Esophagus (tissue), 2 donors: ENCODE results near the gene KRTAP12-1. TPM values are rescaled to one million over a fixed set of nuclear protein-coding genes. Genes with fewer than 3 reads are reported as not detected.
A peak's percentile ranks its signal among the peaks of the same experiment; 100 is the strongest.

ENCODE experiments used
- H3K27ac ChIP-seq, 2 donors: one replicate each; pipeline ENCODE4 v1.5.1; 2013; ENCODE audit warnings: low read depth in 2 of 2, mild to moderate bottlenecking in 2 of 2, inconsistent platforms in 1 of 2, low read length in 1 of 2, moderate library complexity in 1 of 2
- H3K27me3 ChIP-seq, 2 donors: one replicate each; pipeline ENCODE4 v1.6.1; 2013; ENCODE audit warnings: low read length in 2 of 2, control low read depth in 1 of 2, mild to moderate bottlenecking in 1 of 2; ENCODE audit not compliant: insufficient read depth in 2 of 2, control insufficient read depth in 1 of 2
- H3K36me3 ChIP-seq, 2 donors: one replicate each; pipeline ENCODE4 v1.6.1; 2013; ENCODE audit warnings: low read length in 1 of 2; ENCODE audit not compliant: control insufficient read depth in 2 of 2, insufficient read depth in 2 of 2
- H3K4me1 ChIP-seq, 2 donors: one replicate each; pipeline ENCODE4 v1.6.1; 2013; ENCODE audit warnings: low read length in 1 of 2; ENCODE audit not compliant: control insufficient read depth in 2 of 2, insufficient read depth in 2 of 2
- H3K4me3 ChIP-seq, 2 donors: one replicate each; pipeline ENCODE4 v1.5.1; 2013; ENCODE audit warnings: low read length in 2 of 2, mild to moderate bottlenecking in 2 of 2, low read depth in 1 of 2, moderate library complexity in 1 of 2
- H3K9me3 ChIP-seq, 2 donors: one replicate each; pipeline ENCODE4 v1.6.1; 2013; ENCODE audit warnings: mild to moderate bottlenecking in 2 of 2, low read depth in 1 of 2, low read length in 1 of 2, moderate library complexity in 1 of 2; ENCODE audit not compliant: control insufficient read depth in 2 of 2, insufficient read depth in 1 of 2
- WGBS, 2 donors: extraction: QIAGEN DNeasy Blood & Tissue Kit; methylation state at CpG; one replicate each; pipeline ENCODE4 v1.1.7; 2013; 5-methylcytosine and 5-hydroxymethylcytosine counted together
- polyA plus RNA-seq, 2 donors: library from polyadenylated mRNA; stranded (reverse); fragments of 200-250 nt; gene quantifications; one replicate each; pipeline ENCODE4 v1.2.3, GENCODE V29; 2013
- donor health status: healthy with polysubstance abuse.
- donor health status: Bipolar disorder and iron deficiency.

Gene KRTAP12-1
- polyA plus RNA-seq, 2 donors, result not detected

GRCh38 chr21:44658913-44659595 lies 22.9 kb downstream of the KRTAP12-1 start:
- H3K27ac ChIP-seq, result no peak overlapping the region
- WGBS, 2 donors, result 34 to 51% methylated on average over 11 of the region's 11 CpGs

GRCh38 chr21:44658541-44658910 lies 23.4 kb downstream of the KRTAP12-1 start:
- Histone ChIP-seq H3K4me3 (no peak overlapping the region), H3K27ac (no peak overlapping the region), H3K4me1 (peaks cover 0 to 6% of the 10 kb centered on the region in 2 donors), H3K27me3 (no peaks in the 10 kb centered on the region), H3K36me3 (no peaks in the 10 kb centered on the region), H3K9me3 (no peaks in the 10 kb centered on the region)
- WGBS, 2 donors, result 82 to 85% methylated on average over 5 of the region's 5 CpGs

More at GRCh38 chr21:44658913-44659595, 22.9 kb downstream of the KRTAP12-1 start:
- no peak overlapping the region for H3K4me3 ChIP-seq
- H3K9me3 ChIP-seq, result no peaks in the 10 kb centered on the region
- H3K4me1 ChIP-seq, result peaks cover 0 to 6% of the 10 kb centered on the region in 2 donors
- no peaks in the 10 kb centered on the region for H3K36me3 ChIP-seq
- no peaks in the 10 kb centered on the region for H3K27me3 ChIP-seq

GRCh38 chr21:44657635-44658540 lies 24.1 kb downstream of the KRTAP12-1 start, which contains the start of gene KRTAP12-3:
TSS of gene KRTAP12-3 (plus strand) at chr21:44657932. CDS start at chr21:44657980, 48 bp downstream.
- H3K4me3 ChIP-seq, result no peak within 1 kb of the TSS
- H3K4me1 ChIP-seq, result peaks cover 0 to 6% of the 10 kb centered on the region in 2 donors
- no peaks in the 10 kb centered on the region for H3K27me3 ChIP-seq
- WGBS, 2 donors, result 72 to 74% methylated on average over 26 of the region's 26 CpGs
- H3K9me3 ChIP-seq, result no peaks in the 10 kb centered on the region
- H3K36me3 ChIP-seq, result no peaks in the 10 kb centered on the region
- H3K27ac ChIP-seq, result peak within 1 kb of the TSS in 1 of 2 donors; percentile 42

GRCh38 chr21:44656868-44657267 lies 25.1 kb downstream of the KRTAP12-1 start:
- WGBS, 2 donors, result 41 to 60% methylated on average over 1 of the region's 1 CpG
- no peaks in the 10 kb centered on the region for H3K27me3 ChIP-seq
- no peaks in the 10 kb centered on the region for H3K9me3 ChIP-seq
- H3K36me3 ChIP-seq, result no peaks in the 10 kb centered on the region
- H3K4me1 ChIP-seq, result peaks cover 0 to 6% of the 10 kb centered on the region in 2 donors
- peak overlapping the region in 1 of 2 donors; percentile 30 for H3K27ac ChIP-seq
- no peak overlapping the region for H3K4me3 ChIP-seq

- WGBS, 2 donors, result 68 to 73% methylated on average over 9 of the region's 9 CpGs
- Histone ChIP-seq H3K36me3 (no peaks in the 10 kb centered on the region), H3K27ac (no peak within 1 kb of the TSS), H3K4me1 (peaks cover 0 to 6% of the 10 kb centered on the region in 2 donors), H3K27me3 (no peaks in the 10 kb centered on the region), H3K9me3 (no peaks in the 10 kb centered on the region), H3K4me3 (no peak within 1 kb of the TSS)
Measured at GRCh38 chr21:44654576-44655175, 27.3 kb downstream of the KRTAP12-1 start, which contains the start of gene KRTAP12-4. TSS of gene KRTAP12-4 (minus strand) at chr21:44654659. CDS start at chr21:44654614, 45 bp downstream.

GRCh38 chr21:44653656-44654575 lies 28.0 kb downstream of the KRTAP12-1 start:
- Histone ChIP-seq H3K9me3 (no peaks in the 10 kb centered on the region), H3K27me3 (no peaks in the 10 kb centered on the region), H3K4me1 (peaks cover 0 to 6% of the 10 kb centered on the region in 2 donors), H3K4me3 (no peak overlapping the region), H3K27ac (no peak overlapping the region), H3K36me3 (no peaks in the 10 kb centered on the region)
- 71 to 80% methylated on average over 17 of the region's 17 CpGs for WGBS, 2 donors

- WGBS, 2 donors, result 65 to 69% methylated on average over 14 of the region's 14 CpGs
Measured at GRCh38 chr21:44653123-44653522, 28.8 kb downstream of the KRTAP12-1 start.

GRCh38 chr21:44650973-44651675 lies 30.8 kb downstream of the KRTAP12-1 start:
- Histone ChIP-seq H3K27me3 (no peaks in the 10 kb centered on the region), H3K27ac (no peak overlapping the region), H3K4me3 (no peak overlapping the region), H3K9me3 (no peaks in the 10 kb centered on the region), H3K4me1 (no peaks in the 10 kb centered on the region), H3K36me3 (no peaks in the 10 kb centered on the region)
- WGBS, 2 donors, result 83 to 92% methylated on average over 12 of the region's 12 CpGs

More at GRCh38 chr21:44653123-44653522, 28.8 kb downstream of the KRTAP12-1 start:
- H3K36me3 ChIP-seq, result no peaks in the 10 kb centered on the region
- H3K4me3 ChIP-seq, result no peak overlapping the region
- H3K27me3 ChIP-seq, result no peaks in the 10 kb centered on the region
- H3K4me1 ChIP-seq, result peaks cover 0 to 6% of the 10 kb centered on the region in 2 donors
- no peak overlapping the region for H3K27ac ChIP-seq
- no peaks in the 10 kb centered on the region for H3K9me3 ChIP-seq
